GM21390 (cell line): ENCODE results near the gene RAP1GAP2.
"Not testable (repeated sequence)": the region's sequence is repeated elsewhere in the genome, so short reads cannot be mapped to it uniquely, and the experiment has no call there.

Experiments used
- ATAC-seq: cut with Tn5 transposase; IDR thresholded peaks from one replicate; pipeline ENCODE4 v1.9.1; 2021; ENCODE audit not compliant: unreplicated experiment

The RAP1GAP2 gene

GRCh38 chr17:2963332-2964027 lies 167.2 kb downstream of the RAP1GAP2 start:
- no peak for ATAC-seq

GRCh38 chr17:2964028-2964356 lies 167.8 kb downstream of the RAP1GAP2 start:
- ATAC-seq: no peak

- no peak for ATAC-seq
Measured at GRCh38 chr17:2964370-2964769, 168.1 kb downstream of the RAP1GAP2 start.

- no peak for ATAC-seq
Measured at GRCh38 chr17:2964831-2965230, 168.6 kb downstream of the RAP1GAP2 start.

DNA sequence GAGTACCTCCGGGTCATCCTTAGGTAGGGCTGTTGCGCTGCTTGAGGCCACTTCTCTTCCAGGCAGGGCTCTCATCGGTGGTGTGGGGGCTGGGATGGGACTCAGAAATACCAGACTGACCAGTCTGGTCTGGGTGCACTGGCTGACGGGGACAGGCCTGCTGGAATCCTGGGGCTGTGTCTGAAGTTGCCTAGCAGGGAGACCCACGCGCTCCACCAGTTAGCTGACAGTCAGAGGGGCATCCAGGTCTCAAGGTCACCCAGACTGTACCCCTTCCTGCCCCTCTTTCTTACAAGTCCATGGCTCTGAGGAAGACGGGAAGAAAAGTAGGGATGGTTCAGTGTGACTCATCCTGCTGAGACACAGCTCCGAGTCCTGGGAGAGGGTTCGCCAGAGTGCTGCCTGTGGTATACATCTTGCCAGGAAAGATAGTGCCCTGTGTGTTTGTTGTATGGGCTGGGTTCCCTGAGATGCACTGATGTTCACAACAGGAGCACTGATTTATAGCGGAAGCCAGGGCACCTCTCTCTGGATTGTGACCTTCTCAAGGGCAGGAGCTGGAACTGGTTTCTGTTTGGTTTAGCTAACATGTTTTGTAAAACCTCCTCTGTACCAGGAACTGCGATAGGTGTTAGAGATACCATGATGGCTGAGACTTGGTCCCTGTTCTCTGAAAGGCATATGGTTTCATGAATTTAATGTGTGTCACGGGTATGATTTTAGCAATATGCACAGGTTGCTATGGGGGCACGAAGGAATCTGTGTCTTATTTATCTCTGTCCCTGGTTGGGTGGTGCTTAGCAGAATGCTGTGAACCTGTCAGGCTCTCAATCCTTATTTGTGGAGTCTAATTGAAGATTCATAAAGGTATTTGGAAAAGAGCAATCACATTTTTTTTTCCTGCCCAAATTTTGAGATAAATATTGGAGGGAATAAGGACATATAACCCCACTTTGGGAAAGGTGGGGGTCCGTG lies 169.7 kb downstream of the RAP1GAP2 start:
- ATAC-seq: no peak

DNA sequence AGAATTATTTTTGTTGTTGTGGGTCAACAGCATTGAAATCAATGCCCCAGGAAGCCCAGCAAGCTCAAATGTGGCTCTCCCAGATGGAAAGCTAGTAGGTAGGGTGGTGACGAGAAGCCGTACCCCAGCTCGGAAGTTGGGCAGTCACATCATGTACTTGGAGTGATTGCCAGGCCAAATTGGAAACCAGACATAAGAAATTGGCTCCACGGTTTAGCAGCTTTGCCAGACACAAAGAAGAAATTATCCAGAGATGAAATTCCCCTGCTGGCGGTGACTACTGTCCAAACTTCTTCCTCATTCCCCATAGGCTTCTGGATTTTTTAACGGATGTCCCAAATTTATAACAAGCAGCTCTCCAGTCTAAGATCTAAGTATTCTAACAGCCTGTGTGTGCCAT lies 171.3 kb downstream of the RAP1GAP2 start:
- ATAC-seq: no peak

GRCh38 chr17:2971851-2972250 lies 175.6 kb downstream of the RAP1GAP2 start:
- no peak for ATAC-seq

GRCh38 chr17:2972749-2973148 lies 176.5 kb downstream of the RAP1GAP2 start:
- no peak for ATAC-seq

GRCh38 chr17:2974347-2974746 lies 178.1 kb downstream of the RAP1GAP2 start:
- ATAC-seq: no peak

GRCh38 chr17:2975469-2975958 lies 179.3 kb downstream of the RAP1GAP2 start:
- no peak for ATAC-seq

GRCh38 chr17:2977157-2977556 lies 180.9 kb downstream of the RAP1GAP2 start:
- ATAC-seq: no peak

DNA sequence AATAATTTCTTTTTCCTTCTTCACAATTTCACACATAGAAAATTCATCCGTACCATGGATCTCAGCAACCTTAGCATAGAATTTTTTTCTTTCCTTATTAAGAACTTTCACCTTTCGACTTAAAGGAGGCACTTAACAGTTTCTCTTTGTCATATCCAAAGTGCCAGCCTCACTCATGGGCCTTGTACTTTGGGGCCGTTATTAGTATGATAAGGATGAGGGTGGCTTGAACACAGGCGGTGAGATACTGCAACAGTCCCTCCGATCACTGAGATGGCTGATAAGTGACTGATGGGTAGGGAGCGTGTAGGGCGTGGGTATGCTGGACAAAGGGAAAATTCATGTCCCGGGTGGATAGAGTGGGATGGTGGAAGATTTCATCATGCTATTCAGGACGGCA lies 181.9 kb downstream of the RAP1GAP2 start:
- no peak for ATAC-seq

- ATAC-seq: no peak
Measured at GRCh38 chr17:2978991-2979390, 182.8 kb downstream of the RAP1GAP2 start.

DNA sequence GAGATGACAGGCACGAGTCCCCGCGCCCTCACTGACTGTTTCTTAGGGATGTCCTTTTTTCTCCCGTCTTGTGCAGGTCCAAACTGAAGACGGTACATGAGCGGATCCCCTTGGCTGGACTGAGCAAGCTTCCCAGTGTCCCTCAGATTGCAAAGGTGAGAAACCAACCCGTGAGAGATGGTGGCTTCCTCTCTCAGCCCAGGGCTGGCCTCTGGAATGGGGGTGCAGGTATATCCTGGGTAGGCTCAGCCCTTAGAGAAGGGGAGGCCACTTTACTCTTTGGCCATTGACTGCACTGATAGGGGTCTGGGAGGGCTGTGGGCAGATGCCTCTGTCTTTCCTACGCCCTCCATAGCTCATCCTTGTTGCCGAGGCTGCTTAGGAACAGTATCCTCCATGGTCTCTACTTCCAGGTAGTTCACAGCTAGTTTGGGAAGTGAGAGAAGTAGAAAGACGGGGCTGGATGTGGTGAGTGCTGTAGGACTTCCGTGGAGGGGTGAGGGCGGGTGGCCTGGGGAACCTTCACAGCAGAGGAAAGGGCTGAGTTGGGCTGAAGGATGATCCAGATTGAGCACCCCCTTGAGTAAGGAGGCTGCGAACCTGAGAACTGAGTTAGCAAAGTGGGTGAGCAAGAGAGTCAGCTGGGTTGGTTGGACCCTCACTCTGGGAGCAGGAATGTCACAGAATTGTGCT lies 184.1 kb downstream of the RAP1GAP2 start:
- no peak for ATAC-seq

DNA sequence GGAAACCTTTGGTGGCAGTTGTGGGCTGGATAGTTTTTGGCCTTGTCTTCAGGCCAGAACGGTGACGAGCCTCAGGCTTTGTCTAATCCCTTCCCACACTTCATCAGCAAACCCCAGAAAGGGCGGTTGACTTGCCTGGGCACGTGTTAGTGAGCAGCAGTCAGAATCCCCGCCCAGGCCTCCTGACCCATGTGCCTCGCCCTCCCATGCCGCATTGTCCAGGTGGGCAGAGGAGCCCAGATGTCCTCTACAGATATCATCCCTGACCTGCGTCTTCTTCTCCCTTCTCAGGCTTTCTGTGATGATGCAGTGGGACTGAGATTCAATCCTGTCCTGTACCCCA lies 184.6 kb downstream of the RAP1GAP2 start:
- no peak for ATAC-seq

- no peak for ATAC-seq
Measured at GRCh38 chr17:2981325-2981724, 185.1 kb downstream of the RAP1GAP2 start.

DNA sequence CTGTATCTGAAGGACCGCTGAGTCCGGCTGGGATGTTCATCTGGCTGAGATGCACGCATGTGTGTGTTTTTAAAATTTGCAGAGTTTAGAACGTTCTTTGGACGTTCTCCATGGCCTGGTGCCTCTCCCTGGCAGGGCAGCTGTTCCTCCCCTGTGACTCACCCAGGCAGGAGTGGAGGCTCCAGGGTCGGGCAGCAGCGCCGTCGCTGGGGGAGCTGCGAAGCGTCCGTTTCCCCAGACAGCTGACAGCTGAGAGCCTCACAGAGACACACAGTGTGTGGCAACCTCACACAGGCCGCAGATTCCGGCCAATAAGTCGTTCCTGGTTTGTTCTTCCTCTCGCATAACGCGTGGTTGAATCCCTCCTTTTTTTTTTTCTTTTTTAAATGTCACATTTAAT lies 186.6 kb downstream of the RAP1GAP2 start:
- ATAC-seq: no peak

DNA sequence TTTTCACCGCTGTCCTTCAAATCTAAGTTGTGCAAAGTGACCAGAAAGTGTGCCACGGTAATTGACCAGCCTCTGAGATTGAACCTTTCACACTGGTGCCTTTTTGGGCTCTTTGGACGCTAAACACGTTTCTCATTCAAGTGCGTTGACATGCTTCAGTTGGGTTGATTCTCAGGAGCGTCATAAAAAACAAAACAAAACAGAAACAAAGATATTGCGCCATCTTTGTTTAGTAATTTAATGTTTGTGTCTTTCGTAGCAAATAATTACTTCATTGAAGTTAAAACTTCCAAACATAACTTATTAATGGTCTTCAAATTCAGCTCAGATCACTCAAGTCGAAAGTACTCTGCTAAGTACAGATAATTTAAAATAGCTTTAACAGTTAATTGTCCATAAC lies 187.0 kb downstream of the RAP1GAP2 start:
- no peak for ATAC-seq

DNA sequence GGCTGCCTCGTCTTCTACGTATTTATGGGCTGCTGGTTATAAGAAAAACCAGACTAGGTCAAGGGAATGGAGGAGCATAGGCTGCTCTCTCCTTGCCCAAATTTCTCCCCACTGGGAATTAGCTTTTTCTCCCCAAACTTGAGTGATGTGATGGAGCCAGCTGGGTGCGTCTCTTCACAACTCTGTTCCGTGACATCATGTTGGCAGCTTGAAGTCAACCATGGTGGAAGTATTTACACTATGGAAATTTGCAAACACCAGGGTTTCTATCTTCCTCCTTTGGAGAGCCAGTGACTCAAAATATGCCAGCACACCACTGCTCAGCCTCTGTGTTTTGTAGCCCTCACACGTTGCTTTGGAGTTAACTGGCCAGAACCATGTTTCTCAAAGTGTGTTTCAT lies 189.1 kb downstream of the RAP1GAP2 start:
- no peak for ATAC-seq

- ATAC-seq: no peak
Measured at GRCh38 chr17:2986925-2987324, 190.7 kb downstream of the RAP1GAP2 start.

- ATAC-seq: not testable (repeated sequence)
Measured at GRCh38 chr17:2989396-2989795, 193.2 kb downstream of the RAP1GAP2 start.

DNA sequence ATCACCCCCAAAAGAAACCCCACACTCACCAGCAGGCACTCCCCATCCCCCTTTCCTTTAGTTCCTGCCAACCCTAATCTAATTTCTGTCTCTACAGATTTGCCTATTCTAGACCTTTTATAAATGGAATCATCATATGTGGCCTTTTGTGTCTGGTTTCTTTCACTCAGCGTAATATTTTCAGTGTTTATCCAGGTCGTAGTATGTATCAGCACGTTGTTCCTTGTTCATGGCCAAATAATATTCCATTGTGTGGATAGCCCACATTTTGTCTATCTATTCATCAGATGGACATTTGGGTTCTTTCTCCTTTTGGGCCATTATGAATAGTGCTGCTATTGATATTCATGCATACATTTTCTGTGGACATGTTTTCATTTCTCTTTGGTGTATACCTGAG lies 193.6 kb downstream of the RAP1GAP2 start:
- no peak for ATAC-seq
